ENCODE data around the gene MTTP.

DNA sequence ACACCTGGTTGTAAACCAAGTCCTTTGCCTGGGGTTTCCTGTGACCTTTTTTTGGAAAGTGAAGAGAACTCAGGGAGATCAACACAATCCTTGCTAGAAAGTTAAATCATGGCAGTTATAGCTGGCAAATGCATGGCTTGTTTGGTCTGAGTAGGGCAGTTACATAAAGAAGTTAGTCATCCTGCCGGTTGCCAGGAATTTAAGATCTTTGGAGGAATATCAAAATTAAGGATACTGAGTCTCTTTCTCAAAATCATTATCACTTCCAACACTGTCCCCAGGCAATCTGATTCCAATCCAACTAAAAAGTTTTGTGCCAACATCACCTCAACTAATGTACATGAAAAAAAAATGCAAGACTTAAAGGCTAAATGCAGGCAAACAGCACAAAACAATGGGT is 42.8 kb downstream of the MTTP start:
- no peak for TF ChIP-seq CTCF (optimal IDR thresholded peaks at IDR 0.05 in 1 of 3, IDR thresholded peaks at IDR 0.05 in 1 of 3, conservative IDR thresholded peaks at IDR 0.05 in 1 of 3; ENCODE audit: extremely low read depth in 1 of 3, insufficient read depth in 2 of 3, low read length in 3 of 3)
- no peak for TF ChIP-seq EZH2 (IDR thresholded peaks at IDR 0.05; ENCODE audit: low read length)

Measured in keratinocyte (primary cell).